22Rv1 (cell line): ENCODE data around the gene HECW1.

ENCODE experiments used
- CTCF ChIP-seq: fragments of 450-650 bp; IDR thresholded peaks from 2 replicates; pipeline ENCODE4 v1.5.1; 2017; ENCODE audit warnings: mild to moderate bottlenecking
- ZFX ChIP-seq: fragments of 450-650 bp; IDR thresholded peaks from 2 replicates; pipeline ENCODE4 v1.6.1; 2017; ENCODE audit warnings: antibody characterized with exemption, borderline replicate concordance

GRCh38 chr7:43530553-43531410 lies 418.3 kb downstream of the HECW1 start:
- no peak for TF ChIP-seq CTCF
- TF ChIP-seq ZFX: no peak
